GM18909 (cell line): Measurements from ENCODE around the gene ZNF22.

Source experiments
- ATAC-seq: cut with Tn5 transposase; IDR thresholded peaks from one replicate; pipeline ENCODE4 v1.9.1; 2021; ENCODE audit warnings: mild to moderate bottlenecking; ENCODE audit not compliant: unreplicated experiment, poor library complexity

ZNF22 gene

GRCh38 chr10:44975431-44976331 is 25.0 kb upstream of the ZNF22 start:
- ATAC-seq, result no peak

GRCh38 chr10:44976352-44977198 is 24.1 kb upstream of the ZNF22 start:
- ATAC-seq, result no peak

- ATAC-seq, result no peak
These were observed 23.2 kb upstream of the ZNF22 start for GRCh38 chr10:44977287-44978212.

- ATAC-seq, result no peak
These were observed 22.5 kb upstream of the ZNF22 start for GRCh38 chr10:44978213-44978569.

- no peak for ATAC-seq
These were observed 22.0 kb upstream of the ZNF22 start, which contains the start of gene DEPP1 for GRCh38 chr10:44978570-44979280. TSS of gene DEPP1 (minus strand) at chr10:44978809. CDS start at chr10:44978030, 779 bp downstream.

- ATAC-seq, result no peak
These were observed 21.2 kb upstream of the ZNF22 start for GRCh38 chr10:44979281-44980191.

- no peak for ATAC-seq
These were observed 20.2 kb upstream of the ZNF22 start for GRCh38 chr10:44980309-44981171.

GRCh38 chr10:44981172-44982113 is 19.3 kb upstream of the ZNF22 start:
- ATAC-seq, result peak; percentile 56

- no peak for ATAC-seq
These were observed 18.6 kb upstream of the ZNF22 start for GRCh38 chr10:44982114-44982460.

GRCh38 chr10:44982496-44982895 is 18.2 kb upstream of the ZNF22 start:
- no peak for ATAC-seq

- no peak for ATAC-seq
These were observed 17.4 kb upstream of the ZNF22 start for GRCh38 chr10:44983066-44983894.

GRCh38 chr10:44983895-44984278 is 16.8 kb upstream of the ZNF22 start:
- no peak for ATAC-seq

- ATAC-seq, result no peak
These were observed 16.0 kb upstream of the ZNF22 start for GRCh38 chr10:44984671-44985101.

GRCh38 chr10:44985175-44985681 is 15.5 kb upstream of the ZNF22 start:
- ATAC-seq, result no peak

- ATAC-seq, result no peak
These were observed 14.5 kb upstream of the ZNF22 start for GRCh38 chr10:44986179-44986578.

- ATAC-seq, result no peak
These were observed 14.1 kb upstream of the ZNF22 start for GRCh38 chr10:44986670-44987069.
